Neural progenitor cell (in vitro differentiated cells): ENCODE measurements around the gene MYL12A. TPM values are rescaled to one million over a fixed set of nuclear protein-coding genes. Genes with fewer than 3 reads are reported as not detected.

ENCODE experiments used
- DNase-seq: peaks from one replicate; pipeline ENCODE4 v3.0.0-alpha.2; 2016; ENCODE audit warnings: low spot score
- H2AFZ ChIP-seq: fragments of 200-600 bp; sonication (generic); replicated peaks from 2 replicates; pipeline ENCODE4 v1.6.1; 2016; ENCODE audit warnings: antibody characterized with exemption
- H3F3A ChIP-seq: fragments of 200-600 bp; sonication (generic); 2 replicates; pipeline ENCODE4 v1.6.1; 2016; ENCODE audit warnings: antibody characterized with exemption, low read depth
- H3K27ac ChIP-seq: fragments of 200-600 bp; sonication (generic); 2 replicates; pipeline ENCODE4 v1.5.1; 2016; ENCODE audit warnings: mild to moderate bottlenecking
- H3K27me3 ChIP-seq: fragments of 200-600 bp; sonication (generic); 2 replicates; pipeline ENCODE4 v1.6.1; 2016; ENCODE audit warnings: mild to moderate bottlenecking, moderate library complexity
- H3K36me3 ChIP-seq: fragments of 200-600 bp; sonication (generic); 2 replicates; pipeline ENCODE4 v1.5.1; 2016
- H3K4me1 ChIP-seq: fragments of 200-600 bp; sonication (generic); 2 replicates; pipeline ENCODE4 v1.6.1; 2016; ENCODE audit warnings: mixed run types
- H3K4me2 ChIP-seq: fragments of 200-600 bp; sonication (generic); 2 replicates; pipeline ENCODE4 v1.6.1; 2016
- H3K4me3 ChIP-seq: fragments of 200-600 bp; sonication (generic); 2 replicates; pipeline ENCODE4 v1.5.1; 2016
- H3K79me2 ChIP-seq: fragments of 200-600 bp; sonication (generic); 2 replicates; pipeline ENCODE4 v1.6.1; 2016; ENCODE audit warnings: low read depth
- H3K9ac ChIP-seq: fragments of 200-600 bp; sonication (generic); 2 replicates; pipeline ENCODE4 v1.6.1; 2016
- H3K9me3 ChIP-seq: fragments of 200-600 bp; sonication (generic); 2 replicates; pipeline ENCODE4 v1.5.1; 2016; ENCODE audit warnings: low read depth
- H4K20me1 ChIP-seq: fragments of 200-600 bp; sonication (generic); 2 replicates; pipeline ENCODE4 v1.6.1; 2016; ENCODE audit warnings: low read depth
- H3K27ac Mint-ChIP-seq: 3 replicates; pipeline ENCODE4 v1.8.0; 2021; ENCODE audit warnings: mixed read lengths
- H3K27me3 Mint-ChIP-seq: 2 replicates; pipeline ENCODE4 v1.8.0; 2022; ENCODE audit warnings: low read depth, mild to moderate bottlenecking, inconsistent platforms, moderate library complexity, mixed read lengths; ENCODE audit not compliant: insufficient read depth
- H3K36me3 Mint-ChIP-seq: 3 replicates; pipeline ENCODE4 v1.8.0; 2021; ENCODE audit warnings: mixed read lengths
- H3K4me1 Mint-ChIP-seq: 3 replicates; pipeline ENCODE4 v1.8.0; 2021; ENCODE audit warnings: mixed read lengths
- H3K4me3 Mint-ChIP-seq: 3 replicates; pipeline ENCODE4 v1.8.0; 2021; ENCODE audit warnings: mild to moderate bottlenecking, moderate library complexity, mixed read lengths
- H3K9me3 Mint-ChIP-seq: 3 replicates; pipeline ENCODE4 v1.8.0; 2020; ENCODE audit warnings: mixed read lengths
- CTCF ChIP-seq: fragments of 200-600 bp; sonication (generic); IDR thresholded peaks from 2 replicates; pipeline ENCODE4 v1.5.1; 2017; ENCODE audit warnings: antibody characterized with exemption, mild to moderate bottlenecking
- EZH2 ChIP-seq: fragments of 200-600 bp; sonication (generic); IDR thresholded peaks from 2 replicates; pipeline ENCODE4 v1.6.1; 2017; ENCODE audit warnings: antibody characterized with exemption, mild to moderate bottlenecking, moderate library complexity
- EZH2phosphoT487 ChIP-seq: fragments of 200-600 bp; sonication (generic); IDR thresholded peaks from 2 replicates; pipeline ENCODE4 v1.6.1; 2017; ENCODE audit warnings: antibody characterized with exemption
- total RNA-seq: library from RNA; depleted of rRNA; stranded (reverse); fragments of >200 nt; gene quantifications from 2 replicates; pipeline ENCODE4 v1.2.3, GENCODE V29; 2015; ENCODE audit warnings: low replicate concordance

MYL12A gene
- total RNA-seq, 1 donor from 2014 or later, result 365 TPM

GRCh38 chr18:3214855-3215637 is 32.6 kb upstream of the MYL12A start:
- Histone ChIP-seq H3K4me3 (no peak overlapping the region), H3K9ac (no peak overlapping the region), H3K4me1 (peaks cover 7% of the 10 kb centered on the region), H3K36me3 (no peaks in the 10 kb centered on the region), H3K4me2 (no peak overlapping the region), H3K27me3 (no peaks in the 10 kb centered on the region), H2AFZ (no peak overlapping the region), H3K79me2 (no peaks in the 10 kb centered on the region), H3K9me3 (no peaks in the 10 kb centered on the region), H3F3A (no peaks in the 10 kb centered on the region), H4K20me1 (no peaks in the 10 kb centered on the region), H3K27ac (no peak overlapping the region)
- Mint-ChIP-seq H3K36me3 (no peaks in the 10 kb centered on the region), H3K27ac (no peak overlapping the region), H3K4me3 (no peak overlapping the region), H3K4me1 (peaks cover 29% of the 10 kb centered on the region), H3K9me3 (peaks cover 3% of the 10 kb centered on the region), H3K27me3 (peaks cover 5% of the 10 kb centered on the region)
- TF ChIP-seq EZH2phosphoT487, result no peak
- TF ChIP-seq CTCF, result no peak
- TF ChIP-seq EZH2, result no peak
- DNase-seq, result no peak

- Histone ChIP-seq H3K9ac (no peak overlapping the region), H3K79me2 (no peaks in the 10 kb centered on the region), H2AFZ (no peak overlapping the region), H3K4me1 (peaks cover 2% of the 10 kb centered on the region), H3K9me3 (no peaks in the 10 kb centered on the region), H3F3A (no peaks in the 10 kb centered on the region), H3K4me2 (no peak overlapping the region), H4K20me1 (no peaks in the 10 kb centered on the region), H3K27me3 (no peaks in the 10 kb centered on the region), H3K27ac (no peak overlapping the region), H3K4me3 (no peak overlapping the region), H3K36me3 (no peaks in the 10 kb centered on the region)
- Mint-ChIP-seq H3K27ac (no peak overlapping the region), H3K9me3 (peaks cover 3% of the 10 kb centered on the region), H3K4me3 (no peak overlapping the region), H3K36me3 (no peaks in the 10 kb centered on the region), H3K27me3 (peaks cover 5% of the 10 kb centered on the region), H3K4me1 (peaks cover 20% of the 10 kb centered on the region)
- TF ChIP-seq CTCF (no peak), EZH2 (no peak), EZH2phosphoT487 (no peak)
- DNase-seq, result no peak
Measured at GRCh38 chr18:3216987-3217386, 30.6 kb upstream of the MYL12A start.

GRCh38 chr18:3217948-3218647 is 29.5 kb upstream of the MYL12A start:
- Histone ChIP-seq H3K27me3 (no peaks in the 10 kb centered on the region), H3F3A (no peaks in the 10 kb centered on the region), H3K4me3 (no peak overlapping the region), H3K79me2 (no peaks in the 10 kb centered on the region), H4K20me1 (no peaks in the 10 kb centered on the region), H3K4me2 (no peak overlapping the region), H3K36me3 (no peaks in the 10 kb centered on the region), H3K9ac (no peak overlapping the region), H2AFZ (no peak overlapping the region), H3K4me1 (no peaks in the 10 kb centered on the region), H3K9me3 (no peaks in the 10 kb centered on the region), H3K27ac (no peak overlapping the region)
- Mint-ChIP-seq H3K4me3 (no peak overlapping the region), H3K27me3 (peaks cover 5% of the 10 kb centered on the region), H3K36me3 (no peaks in the 10 kb centered on the region), H3K27ac (peak overlapping the region; percentile 48), H3K4me1 (peaks cover 18% of the 10 kb centered on the region), H3K9me3 (peaks cover 3% of the 10 kb centered on the region)
- TF ChIP-seq EZH2, result no peak
- no peak for TF ChIP-seq EZH2phosphoT487
- TF ChIP-seq CTCF, result no peak
- no peak for DNase-seq
